Stimulated activated CD8-positive, alpha-beta memory T cell treated with anti-CD3 and anti-CD28 coated beads, Interleukin-12 subunit alpha, Interleukin-12 subunit beta, amount 100 ng/mL, for 1 hour (primary cell): Measurements from ENCODE around the gene KIAA0825.

Source experiments
- DNase-seq: peaks from one replicate; pipeline ENCODE4 v3.0.0-alpha.2; 2020; ENCODE audit warnings: low read depth

Gene KIAA0825

DNA sequence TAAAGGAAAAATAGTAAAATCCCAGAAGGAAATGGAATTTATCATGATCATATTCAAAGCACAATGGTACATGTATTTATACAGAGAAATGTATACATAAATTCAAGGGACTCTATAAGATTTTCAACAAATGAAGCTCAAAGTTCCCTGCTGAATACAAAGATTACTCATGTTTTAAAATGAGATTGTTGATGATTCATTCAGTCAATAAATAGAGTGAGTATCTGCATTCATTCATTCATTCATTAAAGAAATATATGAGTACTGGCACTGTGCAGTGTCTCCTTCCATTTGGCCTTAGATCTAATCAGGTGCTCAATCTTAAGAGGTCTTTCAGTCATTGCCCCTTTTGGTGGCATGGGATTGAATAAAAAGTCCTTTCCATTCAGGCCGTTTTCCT is 310.0 kb downstream of the KIAA0825 start:
- no peak for DNase-seq

DNA sequence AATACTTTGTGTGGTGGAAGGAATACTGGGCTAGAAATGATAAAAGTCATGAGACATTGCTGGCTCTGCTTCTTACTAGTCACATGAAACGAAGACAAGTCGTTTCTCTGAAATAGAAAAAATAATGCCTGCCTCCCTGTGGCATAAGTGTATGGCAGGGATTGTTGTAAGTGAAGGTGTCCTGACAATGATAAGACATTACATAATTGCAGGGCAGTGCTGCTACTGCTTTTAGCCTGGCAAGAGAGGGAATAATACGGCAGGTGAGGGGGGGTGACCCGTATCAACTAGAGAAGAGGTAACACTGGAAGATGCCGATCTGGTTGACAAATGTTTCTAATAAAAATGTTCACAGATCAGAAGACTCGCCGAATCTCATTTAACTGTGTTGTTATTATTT is 314.3 kb downstream of the KIAA0825 start:
- DNase-seq: no peak

DNA sequence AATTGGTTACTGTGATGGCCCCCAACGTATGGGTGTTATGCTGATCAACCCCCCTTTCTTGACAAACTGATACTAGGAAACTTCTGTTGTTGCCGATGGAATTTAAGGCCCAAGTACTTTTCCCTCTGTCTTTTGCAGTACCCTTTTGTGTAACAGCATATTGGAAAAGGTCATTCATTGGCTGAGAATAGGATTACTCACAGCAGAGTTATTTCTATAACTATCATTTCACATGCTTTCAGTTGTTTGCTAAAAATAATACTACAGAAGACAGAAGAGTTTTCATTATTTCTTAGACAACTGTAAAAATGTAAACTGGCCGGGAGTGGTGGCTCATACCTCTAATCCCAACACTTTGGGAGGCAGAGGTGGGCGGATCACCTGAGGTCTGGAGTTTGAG is 329.5 kb downstream of the KIAA0825 start:
- no peak for DNase-seq

DNA sequence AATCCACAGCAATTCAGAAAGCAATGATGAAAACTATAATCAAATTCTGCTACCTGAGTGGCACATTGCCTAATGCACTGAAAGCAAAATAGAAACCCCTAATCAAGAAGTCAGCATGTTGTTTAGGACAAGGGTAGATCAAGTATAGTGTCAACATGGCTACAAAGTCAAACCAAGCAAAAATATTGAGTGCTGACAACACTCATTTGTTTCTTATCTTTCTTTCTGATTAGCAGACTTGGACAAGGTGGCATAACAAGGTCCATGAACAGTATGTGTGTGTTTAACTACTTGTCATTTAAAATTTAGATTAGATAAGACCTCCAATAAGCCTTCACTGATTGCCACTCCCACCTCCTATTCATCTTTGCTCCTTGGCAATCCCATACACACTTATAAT is 332.4 kb downstream of the KIAA0825 start:
- no peak for DNase-seq

DNA sequence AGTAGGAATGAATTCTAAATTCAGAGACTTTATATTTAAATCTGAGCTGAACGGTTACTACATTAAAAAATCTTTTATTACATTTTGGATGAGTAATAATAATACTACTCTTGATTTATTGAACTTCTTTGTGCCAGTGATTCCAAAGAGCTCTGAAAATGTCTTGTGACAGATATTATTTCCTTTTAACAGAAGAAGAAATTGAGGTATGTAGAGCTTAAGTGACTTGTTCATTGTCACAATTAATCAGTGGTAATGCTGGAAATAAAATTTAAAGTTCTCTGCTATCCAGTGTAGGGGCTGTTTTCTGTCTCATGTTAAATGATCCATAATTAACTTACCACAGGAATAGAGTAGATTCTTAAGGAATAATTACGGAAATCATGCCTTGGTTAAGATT is 335.3 kb downstream of the KIAA0825 start:
- DNase-seq: no peak

DNA sequence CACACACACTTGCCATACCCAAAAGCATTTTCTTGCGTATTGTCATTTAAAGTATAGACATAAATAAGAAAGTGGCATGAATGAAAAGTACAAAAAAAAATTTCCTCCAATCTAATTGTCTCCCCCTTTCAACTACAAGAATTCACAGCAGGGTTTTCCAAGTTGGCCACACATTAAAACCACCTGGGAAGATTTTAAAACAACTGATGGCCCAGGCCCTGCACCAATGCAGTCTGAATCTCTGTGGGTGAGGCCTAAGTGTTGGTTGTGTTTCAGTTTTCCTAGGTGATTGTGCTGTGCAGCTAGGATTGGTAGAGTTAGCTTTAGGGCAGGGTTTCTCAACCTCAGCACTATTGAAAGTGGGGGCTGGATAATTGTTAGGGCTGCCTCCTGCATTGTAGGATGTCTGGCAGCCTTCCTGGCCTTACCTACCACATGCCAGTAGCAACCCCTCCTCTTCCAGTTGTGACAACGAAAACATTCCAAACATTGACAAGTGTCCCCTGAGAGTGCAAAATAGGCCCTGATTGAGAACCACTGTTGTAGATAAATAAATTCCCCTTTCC is 337.1 kb downstream of the KIAA0825 start:
- no peak for DNase-seq

DNA sequence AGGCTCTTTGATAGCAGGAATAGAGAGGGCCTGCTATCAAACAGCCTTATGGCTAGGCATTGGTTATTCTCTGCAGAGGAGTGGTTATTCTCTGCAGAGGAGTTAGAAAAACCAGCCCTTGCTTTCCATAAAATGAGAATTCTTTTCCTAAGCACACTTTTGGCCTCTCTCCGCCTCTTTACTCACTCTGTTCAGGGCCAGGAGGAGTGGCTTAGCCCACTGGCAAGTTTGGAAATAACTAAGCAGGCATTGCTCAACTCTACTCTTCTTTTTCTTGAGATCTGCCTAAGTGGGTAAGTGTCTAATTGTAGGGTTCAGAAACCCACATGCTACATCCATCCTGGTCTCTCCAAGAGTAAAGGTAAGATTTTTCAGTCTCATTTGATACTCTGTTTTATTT is 341.7 kb downstream of the KIAA0825 start:
- DNase-seq: no peak

DNA sequence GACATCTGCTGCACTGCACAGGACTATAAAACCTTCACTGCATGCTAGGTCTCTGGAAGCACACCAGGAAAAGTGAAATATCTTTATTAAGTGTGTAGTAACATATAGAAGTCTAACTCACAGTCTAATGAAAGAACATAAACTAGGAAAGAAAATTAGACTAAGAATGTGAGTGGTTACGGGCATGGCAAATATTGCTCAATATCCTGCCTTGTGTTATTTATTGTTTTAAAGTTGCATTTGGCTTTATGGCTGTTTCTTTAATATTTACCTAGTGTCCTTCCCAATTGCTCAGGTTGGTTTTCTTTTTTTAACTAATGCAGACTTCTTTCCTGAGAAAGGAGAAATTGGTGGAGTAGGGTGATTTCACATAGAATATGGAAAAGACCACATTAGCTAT is 342.4 kb downstream of the KIAA0825 start:
- DNase-seq: no peak

DNA sequence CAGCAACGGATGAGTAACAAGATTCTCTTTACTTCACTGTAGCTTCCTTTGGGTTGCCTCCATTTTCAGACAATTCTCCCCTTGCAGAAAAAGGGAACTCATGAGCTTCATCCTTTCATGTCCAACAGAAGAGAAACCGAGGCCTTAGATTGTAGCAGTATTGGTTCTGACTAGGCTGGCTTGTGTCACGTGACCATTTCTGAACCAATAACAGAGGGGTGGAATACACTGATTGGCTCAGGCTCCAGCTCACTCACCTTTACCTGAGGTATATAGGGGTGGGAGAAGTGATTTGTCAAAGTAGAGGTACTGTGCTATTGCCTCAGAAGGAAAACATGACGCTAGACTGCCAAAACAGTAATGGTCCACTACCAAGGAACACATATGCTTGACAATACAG is 343.7 kb downstream of the KIAA0825 start:
- no peak for DNase-seq

DNA sequence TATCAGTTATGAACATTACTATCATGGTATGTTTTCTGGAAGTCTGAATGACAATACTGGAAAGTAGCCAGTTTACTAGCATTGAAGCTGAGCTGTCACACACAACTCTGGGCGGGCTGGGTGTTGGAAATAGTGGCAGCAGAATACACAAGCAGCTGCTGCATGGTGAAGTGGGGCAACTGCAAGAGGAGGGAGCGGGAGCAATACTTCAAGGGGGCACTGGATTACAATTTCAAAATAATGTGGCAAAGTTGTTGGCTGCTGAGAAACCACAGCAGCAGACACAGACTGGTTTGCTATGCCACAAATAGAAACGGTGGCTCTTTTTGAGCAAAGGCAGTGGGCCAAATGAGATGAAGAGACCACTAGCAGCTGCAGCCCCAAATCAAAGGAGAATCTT is 350.2 kb downstream of the KIAA0825 start:
- DNase-seq: no peak

DNA sequence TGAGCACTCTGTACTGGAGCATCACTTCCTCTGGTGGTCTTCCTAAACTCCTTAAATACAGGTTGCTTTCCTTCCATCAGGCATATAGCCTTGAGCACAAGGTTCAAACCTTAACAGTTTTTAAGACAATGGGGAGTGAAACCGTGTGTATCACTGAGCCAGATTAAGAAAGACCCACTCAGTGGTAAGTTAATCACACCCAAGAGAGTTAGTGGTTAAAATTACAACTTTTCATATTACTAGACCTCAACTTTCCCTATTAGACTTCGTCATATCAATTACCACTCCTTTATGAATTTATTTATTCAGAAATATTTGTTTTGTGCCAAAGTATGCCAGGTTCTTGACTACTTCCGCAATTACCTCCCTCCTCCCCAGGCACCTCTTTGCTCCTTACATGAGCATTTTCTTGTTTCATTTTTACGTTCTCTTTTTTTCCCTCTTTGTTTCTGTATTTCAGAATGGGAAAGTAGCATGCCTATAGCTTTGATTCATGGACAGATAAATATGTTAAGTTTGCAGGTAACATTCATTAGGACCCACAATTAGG is 351.0 kb downstream of the KIAA0825 start:
- no peak for DNase-seq

DNA sequence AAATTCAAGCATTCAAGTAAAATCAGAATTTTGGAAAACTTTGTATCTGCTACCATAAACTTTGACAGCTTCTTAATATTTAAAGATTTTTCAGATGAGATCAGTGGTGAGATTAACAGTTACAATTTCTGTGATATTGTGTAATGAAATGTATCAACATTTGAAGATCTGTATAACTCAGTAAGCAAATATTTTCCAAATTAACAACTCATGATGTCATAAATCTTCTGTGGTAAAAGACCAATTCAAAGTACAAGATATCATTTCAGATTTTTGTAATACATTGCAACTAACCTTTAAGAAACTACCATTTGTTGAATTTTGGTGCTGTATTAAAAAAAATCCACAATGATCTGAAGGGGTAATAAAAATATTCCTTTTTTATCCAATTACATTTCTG is 352.2 kb downstream of the KIAA0825 start:
- DNase-seq: no peak

DNA sequence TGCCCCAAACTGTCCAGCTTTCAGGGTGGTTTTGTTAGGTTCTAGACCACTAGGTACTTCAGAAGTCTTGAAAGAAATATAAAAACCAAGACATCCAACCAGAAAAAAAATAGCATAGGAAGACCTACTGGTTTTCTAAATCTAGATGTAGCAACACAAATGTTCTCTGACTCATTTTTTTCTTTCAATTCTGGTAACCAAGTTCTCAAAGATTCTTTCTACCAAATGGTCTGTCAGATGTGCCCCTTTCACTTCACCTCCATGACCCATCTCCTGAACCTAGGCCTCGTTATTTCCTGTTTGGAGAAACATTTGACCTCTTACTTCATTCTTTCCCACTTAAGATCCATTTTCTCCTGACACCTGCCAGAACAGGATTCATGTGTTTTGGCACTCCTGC is 355.3 kb downstream of the KIAA0825 start:
- DNase-seq: no peak

DNA sequence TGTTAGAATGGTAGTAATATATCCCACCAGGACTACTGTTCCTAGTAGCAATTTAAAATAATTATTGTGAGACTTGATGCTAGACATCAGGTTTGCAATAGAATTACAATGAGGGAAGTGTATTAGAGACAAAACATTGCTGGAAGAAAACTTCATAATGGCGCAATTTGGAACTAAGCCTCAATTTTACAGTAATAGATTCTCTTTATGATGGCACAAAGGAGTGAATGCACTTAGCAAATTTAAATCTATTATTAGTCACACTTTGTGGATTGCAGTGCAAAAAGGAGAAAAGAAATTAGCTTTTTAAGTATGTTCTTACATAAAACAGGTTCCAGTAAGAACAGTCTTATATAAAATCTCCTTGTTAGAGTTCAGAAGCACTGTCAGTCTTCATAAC is 358.3 kb downstream of the KIAA0825 start:
- DNase-seq: no peak

DNA sequence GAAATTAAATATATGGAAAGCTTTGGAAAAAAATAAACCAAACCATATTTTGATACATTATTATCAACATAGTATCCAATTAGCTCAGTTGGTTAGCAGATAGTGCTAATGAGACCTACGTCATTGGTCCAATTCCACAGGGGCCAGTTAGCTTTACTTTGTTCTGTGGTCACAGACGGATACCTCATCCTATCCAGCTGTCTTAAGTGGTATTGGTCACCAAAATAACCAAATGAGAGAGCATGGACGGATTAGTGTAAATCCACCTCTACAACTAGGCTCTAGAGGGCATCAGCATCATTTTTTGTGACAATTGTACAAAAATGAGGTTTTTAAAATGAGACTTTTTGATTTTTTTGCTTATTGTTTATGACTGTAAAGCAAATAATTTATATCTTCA is 364.2 kb downstream of the KIAA0825 start:
- DNase-seq: no peak

DNA sequence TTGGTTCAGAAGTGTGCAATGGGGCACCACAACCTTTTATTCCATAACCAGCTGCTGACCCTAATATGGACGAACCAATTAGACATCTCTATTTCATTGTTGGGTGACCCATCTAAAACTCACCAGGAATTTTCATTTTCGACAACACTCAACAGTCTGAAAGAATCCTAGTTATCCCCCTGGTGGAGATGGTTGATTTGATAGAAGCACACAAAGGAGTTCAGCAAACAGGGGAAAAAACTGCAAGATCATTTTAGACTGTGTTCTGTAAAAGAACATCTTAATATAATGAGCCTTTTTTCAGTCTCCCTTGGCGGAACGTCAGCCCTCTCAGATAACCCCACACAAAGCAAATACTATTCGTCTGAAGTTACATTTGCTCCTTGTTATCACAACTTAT is 367.4 kb downstream of the KIAA0825 start:
- DNase-seq: no peak

DNA sequence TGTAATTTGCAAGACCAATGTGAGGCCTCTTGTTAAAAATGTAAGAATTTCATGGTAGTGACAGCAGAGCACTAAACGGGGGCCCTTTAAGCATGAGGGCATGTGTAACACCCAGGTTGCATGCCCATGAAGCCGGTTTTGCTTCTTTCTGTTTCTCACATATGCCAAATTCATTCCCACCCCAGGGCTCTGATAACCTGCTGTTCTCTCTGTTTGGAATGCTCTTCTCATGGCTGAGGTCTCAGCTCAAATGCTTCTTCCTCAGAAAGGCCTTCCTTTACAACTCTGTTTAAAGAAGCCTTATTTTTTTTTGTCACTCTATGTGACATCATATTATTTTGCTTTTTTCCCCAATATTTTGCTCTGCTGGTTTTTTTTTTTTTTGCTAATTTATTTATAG is 369.0 kb downstream of the KIAA0825 start:
- no peak for DNase-seq

DNA sequence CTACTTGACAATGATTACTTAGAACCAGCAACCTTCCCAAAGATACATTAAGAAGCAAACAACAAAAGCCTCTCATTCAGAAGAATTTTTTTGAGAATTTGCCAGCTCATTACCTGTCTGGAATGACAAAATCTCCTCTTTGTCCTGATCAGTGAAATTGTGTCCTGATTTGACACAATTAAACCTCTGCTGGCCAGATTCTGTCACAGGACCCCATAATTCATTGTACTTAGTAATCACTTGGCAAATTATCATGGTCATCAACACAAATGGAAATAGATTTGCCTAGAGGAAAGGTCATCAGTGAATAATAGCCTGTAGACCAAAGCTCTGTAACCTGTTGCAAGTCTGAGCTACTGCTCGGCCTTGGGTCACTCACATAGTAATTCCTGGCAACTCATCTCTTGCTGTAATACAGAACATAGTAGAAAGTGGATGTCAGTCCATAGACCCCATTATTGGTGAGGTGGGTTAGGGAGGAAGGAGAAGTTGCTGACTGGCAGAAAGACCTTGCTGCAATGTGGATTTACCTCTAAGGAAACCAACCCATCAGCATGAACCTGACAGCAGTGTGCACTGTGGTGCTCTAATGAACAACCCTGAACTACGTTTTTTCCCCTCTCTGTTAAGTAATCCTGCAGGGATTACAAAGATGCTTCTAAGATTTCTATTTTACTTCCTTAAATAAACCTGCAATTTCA is 370.1 kb downstream of the KIAA0825 start:
- no peak for DNase-seq

DNA sequence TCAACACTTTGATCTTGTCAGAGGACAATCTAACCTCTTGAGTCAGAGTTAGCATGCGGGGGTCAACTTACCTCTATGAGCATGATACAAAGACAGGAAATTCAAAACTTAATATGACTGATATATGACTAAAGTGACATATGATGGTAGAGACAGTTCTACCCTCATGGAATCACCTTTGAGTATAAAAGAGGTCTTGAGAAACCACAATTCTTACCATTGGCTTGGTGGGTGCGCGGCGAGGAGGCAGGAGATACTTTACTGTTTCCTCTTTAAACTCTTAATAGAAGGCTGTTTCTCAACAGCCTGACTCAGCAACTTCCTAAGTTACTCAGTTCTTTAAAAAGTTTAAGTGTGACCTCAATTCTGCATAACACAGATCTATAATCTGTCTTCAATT is 372.8 kb downstream of the KIAA0825 start:
- DNase-seq: no peak

DNA sequence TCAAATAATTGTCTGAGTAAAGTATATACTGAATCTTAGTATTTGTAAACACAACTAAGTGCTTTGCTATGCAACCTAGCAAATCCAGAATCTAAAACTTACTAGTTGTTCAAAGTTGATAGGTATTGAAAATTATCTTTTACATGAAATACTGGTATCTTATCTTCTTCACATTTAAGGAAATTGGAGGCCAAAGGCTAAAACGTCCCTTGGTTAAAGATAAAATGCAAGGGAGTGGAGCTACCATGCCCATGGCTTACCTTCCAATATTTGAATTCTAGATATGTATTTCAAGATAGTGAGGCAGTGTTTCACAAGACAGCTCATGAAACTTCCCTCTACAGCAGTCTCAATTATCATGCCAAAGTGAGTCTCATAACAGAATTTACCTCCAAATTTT is 373.5 kb downstream of the KIAA0825 start:
- no peak for DNase-seq

DNA sequence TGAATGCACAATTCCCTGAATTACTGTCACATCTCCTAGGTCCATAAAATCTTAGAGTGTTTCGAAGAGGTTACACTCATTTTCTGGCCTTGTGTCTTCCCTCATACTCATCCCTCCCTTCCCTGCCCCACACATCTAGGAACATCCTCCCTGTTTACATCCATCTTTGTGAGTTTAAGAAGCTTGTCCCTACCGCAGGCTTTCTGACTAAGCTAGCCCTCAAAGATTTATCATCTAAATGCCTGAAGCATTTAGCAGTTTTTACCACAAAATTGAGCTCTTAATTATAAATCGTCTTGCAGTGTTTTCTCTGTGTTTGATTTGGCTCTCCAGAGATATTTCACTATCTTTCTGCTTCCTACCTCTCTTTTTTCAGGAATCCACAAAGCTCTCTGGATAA is 374.8 kb downstream of the KIAA0825 start:
- DNase-seq: no peak

DNA sequence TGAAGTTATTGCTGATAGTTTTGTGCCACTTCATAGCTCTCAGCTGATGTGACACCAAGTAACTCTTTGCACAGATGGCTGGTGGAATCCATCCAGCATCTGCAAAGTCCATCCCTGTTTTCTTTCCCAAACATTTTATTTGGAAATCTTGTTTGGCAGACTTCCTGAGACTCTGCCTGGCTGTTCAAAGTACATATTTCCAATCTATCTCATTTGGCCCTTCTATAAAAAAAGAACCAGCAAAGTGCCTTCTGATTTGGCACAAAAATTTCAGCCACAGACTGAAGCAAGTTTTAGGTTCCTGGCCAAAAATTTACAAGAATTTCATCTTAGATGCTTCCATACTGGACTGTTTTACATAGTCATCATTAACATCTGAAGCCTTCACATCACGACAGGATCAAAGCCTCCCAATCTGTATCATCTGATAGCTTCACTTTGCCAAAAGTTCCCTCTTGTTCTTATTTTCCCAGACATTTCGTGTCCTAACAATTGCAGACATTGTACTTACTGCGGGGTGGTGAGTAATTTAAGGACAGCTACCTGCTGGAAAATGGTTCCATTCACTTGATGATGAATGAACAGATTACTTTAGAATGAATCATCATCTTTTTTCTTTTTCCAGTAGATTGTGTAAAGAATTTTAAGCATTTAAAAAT is 377.3 kb downstream of the KIAA0825 start:
- no peak for DNase-seq

DNA sequence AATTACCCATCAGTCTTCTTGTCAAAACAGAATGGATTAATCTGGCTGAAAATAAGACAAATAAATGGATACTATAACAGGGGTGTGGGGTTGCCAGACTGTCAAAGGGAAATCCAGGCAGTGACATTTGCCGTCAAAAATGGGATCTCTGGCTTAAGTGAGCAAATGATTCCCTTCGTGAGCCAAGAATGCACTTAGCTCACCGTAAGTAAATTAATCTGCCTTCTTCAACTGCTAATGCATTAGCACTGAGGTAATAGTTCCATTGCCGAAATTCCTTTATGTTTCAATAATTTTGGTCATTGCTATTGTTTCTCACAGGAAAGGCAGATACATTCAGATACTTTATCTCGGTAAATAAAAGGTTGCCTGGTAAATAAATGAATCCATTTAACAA is 377.8 kb downstream of the KIAA0825 start:
- DNase-seq: no peak

DNA sequence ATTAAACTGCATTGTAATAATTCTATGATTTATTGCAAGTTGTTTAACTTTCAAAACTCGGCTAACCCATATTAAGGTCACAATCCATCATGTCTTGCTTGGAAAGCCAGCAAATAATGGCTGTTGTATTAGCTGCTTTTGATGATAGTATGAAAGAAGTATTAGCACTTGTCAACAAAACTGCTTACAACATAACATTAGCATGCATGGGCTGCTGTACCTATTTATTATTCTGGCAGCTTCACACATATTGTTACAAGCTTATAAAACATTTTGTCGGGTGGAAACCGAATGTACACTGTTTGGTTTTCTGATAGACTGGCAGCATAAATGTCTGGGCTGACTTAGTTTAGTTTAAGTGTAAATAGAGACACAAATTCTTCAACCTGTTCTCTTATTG is 378.3 kb downstream of the KIAA0825 start:
- DNase-seq: no peak
